Activated T-cell treated with anti-CD3 and anti-CD28 coated beads, Interleukin-2, amount 50 U/mL, for 4 hours (primary cell): ENCODE results near the gene SCFD2. TPM values are rescaled to one million over a fixed set of nuclear protein-coding genes. Genes with fewer than 3 reads are reported as not detected.
"Not testable (repeated sequence)": the region's sequence is repeated elsewhere in the genome, so short reads cannot be mapped to it uniquely, and the experiment has no call there.

Experiments
- ATAC-seq, 2 donors: fragments of 200-7000 bp; cut with Tn5 transposase; one replicate each; pipeline ENCODE4 v1.10.0; 2021
- DNase-seq: peaks from one replicate; pipeline ENCODE4 v3.0.0-alpha.2; 2020
- H3K27me3 Mint-ChIP-seq: one replicate; pipeline ENCODE4 v1.8.0; 2021; ENCODE audit warnings: low read depth, mixed read lengths
- H3K36me3 Mint-ChIP-seq: one replicate; pipeline ENCODE4 v1.8.0; 2022; ENCODE audit warnings: mixed read lengths; ENCODE audit not compliant: insufficient read depth
- H3K4me1 Mint-ChIP-seq: one replicate; pipeline ENCODE4 v1.8.0; 2021; ENCODE audit warnings: low read depth, mixed read lengths
- H3K4me3 Mint-ChIP-seq: one replicate; pipeline ENCODE4 v1.8.0; 2021; ENCODE audit warnings: mild to moderate bottlenecking, moderate library complexity, mixed read lengths
- H3K9me3 Mint-ChIP-seq: one replicate; pipeline ENCODE4 v1.8.0; 2021; ENCODE audit warnings: mixed read lengths
- total RNA-seq, 3 donors: library from RNA; stranded (reverse); gene quantifications; one replicate each; pipeline ENCODE4 v1.2.1, GENCODE V29; 2021

Gene SCFD2
- total RNA-seq, 3 donors from 2014 or later: 45.0 to 48.9 (median 46.9) TPM

DNA sequence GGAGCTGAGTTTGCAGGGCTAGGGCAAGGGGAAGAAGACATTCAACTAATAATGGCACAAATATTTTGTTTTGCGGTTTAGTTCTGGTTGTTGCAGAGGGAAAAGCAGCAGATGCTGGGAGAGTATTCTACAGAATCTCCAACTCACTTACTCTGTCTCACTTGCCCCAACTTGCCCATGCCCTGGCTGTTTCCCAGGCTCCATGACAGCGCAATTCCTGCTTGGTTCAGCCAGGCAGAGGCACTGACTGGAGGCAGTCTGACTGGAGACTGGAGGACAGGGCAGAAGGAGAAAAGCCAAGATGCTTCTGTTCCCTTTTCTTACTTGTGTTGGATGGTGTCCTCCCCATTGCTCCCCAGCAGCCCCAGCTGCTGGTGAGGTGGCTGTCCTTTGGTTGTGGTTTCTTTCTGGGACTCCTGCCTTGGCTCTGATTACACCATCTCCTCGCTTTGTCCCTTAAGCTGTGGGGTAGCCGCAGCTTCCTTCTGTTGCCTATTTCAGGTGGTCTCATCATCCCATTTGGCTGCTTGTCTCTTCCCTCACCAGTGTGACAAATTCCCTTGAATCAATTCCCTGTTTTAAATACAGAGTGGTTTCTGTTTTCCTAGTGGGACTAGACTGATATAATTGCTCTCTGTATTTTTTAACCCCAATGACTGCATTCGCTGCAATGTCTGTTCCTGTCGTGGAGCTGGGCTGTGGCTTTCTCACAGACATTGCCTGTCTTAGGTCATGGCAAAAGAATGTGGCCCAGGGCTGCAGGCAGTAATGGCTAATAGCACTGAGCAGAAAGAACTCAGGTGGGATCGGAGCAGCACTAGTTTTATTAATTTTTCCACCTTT is 527.9 kb downstream of the SCFD2 start:
- Mint-ChIP-seq H3K36me3 (no peaks in the 10 kb centered on the region), H3K9me3 (no peaks in the 10 kb centered on the region), H3K4me1 (no peaks in the 10 kb centered on the region), H3K4me3 (no peak overlapping the region), H3K27me3 (peaks cover 4% of the 10 kb centered on the region)
- DNase-seq (no peak), ATAC-seq (no peak)

DNA sequence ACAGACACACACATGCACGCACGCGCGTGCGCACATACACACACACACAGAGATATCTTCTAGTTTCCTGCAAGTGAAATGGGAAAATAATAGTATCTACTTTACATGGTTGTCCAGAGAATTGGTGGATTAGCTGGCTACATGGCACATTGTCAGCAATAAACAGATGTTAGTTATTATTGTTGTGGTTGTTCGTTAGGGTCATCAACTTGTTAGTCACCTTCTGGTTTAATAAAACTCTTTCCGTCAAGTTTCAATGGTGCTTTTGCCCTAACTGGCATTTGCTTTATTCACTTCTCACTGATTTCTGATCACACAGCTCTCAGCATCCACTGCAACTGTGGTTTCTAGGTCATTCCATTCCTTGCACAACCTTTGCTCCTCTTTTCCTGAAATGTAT is 529.2 kb downstream of the SCFD2 start:
- Mint-ChIP-seq H3K9me3 (no peaks in the 10 kb centered on the region), H3K27me3 (peaks cover 4% of the 10 kb centered on the region), H3K36me3 (no peaks in the 10 kb centered on the region), H3K4me1 (no peaks in the 10 kb centered on the region), H3K4me3 (no peak overlapping the region)
- DNase-seq (no peak), ATAC-seq (no peak)

DNA sequence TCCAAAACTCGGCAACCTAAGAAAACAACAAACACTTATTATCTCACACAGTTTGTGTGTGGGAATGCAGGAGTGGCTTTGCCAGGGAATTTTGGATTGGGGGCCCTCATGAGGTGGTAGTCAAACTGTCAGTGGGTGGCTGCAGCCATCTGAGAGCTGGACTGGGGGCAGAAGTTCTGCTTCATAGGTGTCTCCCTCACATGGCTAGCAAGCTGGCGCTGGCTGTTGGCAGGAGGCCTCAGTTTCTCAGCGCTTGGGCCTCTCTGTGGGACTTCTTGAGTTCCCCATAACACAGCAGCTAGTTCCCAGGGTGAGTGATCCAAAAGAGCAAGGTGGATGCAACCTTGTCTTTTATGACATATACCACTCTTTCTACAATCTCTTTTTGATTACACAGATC is 529.7 kb downstream of the SCFD2 start:
- H3K9me3 Mint-ChIP-seq: no peaks in the 10 kb centered on the region
- no peaks in the 10 kb centered on the region for H3K4me1 Mint-ChIP-seq
- DNase-seq (no peak), ATAC-seq (no peak)
- H3K36me3 Mint-ChIP-seq: no peaks in the 10 kb centered on the region
- H3K27me3 Mint-ChIP-seq: peaks cover 4% of the 10 kb centered on the region
- H3K4me3 Mint-ChIP-seq: no peak overlapping the region

DNA sequence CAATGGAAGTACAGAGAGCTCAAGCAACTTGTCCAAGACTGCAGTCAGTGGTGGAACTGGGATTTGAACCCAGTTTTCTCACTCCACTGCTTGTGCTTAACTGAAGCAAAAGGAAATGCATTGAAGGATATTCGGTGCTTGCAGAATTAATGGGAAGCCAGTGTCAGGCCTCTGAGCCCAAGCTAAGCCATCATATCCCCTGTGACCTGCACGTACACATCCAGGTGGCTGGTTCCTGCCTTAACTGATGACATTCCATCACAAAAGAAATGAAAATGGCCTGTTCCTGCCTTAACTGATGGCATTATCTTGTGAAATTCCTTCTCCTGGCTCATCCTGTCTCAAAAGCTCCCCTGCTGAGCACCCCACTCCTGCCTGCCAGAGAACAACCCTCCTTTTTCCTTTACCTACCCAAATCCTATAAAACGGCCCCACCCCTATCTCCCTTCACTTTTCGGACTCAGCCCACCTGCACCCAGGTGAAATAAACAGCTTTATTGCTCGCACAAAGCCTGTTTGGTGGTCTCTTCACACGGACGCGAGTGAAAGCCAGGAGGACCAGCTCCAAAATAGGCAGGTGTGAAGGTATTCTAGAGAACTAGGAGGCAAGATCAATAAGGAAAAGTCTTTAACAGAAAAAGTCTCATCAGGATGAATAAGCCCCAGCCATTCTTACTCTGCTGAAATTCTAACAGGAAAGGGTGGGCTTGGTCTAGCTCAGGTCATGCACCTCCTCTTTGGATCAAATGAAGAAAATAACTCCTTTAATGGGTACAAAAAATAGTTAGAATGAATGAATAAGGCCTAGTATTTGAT is 531.0 kb downstream of the SCFD2 start:
- not testable (repeated sequence) for H3K4me1 Mint-ChIP-seq, H3K27me3 Mint-ChIP-seq

DNA sequence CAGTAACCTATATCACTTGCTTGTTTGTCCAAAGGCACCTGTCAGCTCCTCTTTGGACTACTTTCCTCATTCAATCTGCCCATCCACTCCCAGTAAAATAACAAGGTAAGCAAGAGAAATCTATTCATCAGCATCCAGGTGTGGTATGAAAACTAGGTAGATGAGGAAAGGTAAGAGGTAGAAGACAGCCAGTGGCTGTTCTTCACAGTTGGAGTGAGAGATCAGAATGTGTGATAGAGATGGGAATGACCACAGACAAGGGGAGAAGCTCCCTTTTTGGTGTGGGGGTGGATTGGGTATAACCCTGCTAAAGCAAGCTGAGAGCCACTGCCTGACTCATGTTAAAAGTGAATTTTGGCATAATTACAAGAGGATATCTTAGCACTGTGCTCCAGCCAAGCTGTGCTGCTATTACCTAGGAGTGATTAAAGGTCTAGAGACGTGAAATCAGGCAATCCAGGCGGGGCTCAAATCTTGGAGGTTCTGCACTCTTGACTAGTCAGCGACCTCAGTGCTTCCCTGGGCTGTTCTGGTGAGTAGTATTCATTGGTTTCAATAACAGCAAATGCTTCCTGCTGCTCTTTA is 531.8 kb downstream of the SCFD2 start:
- Mint-ChIP-seq H3K4me3 (no peak overlapping the region), H3K9me3 (no peaks in the 10 kb centered on the region), H3K36me3 (no peaks in the 10 kb centered on the region), H3K4me1 (no peaks in the 10 kb centered on the region), H3K27me3 (peaks cover 4% of the 10 kb centered on the region)
- ATAC-seq: no peak
- no peak for DNase-seq

More for the DNA sequence above, 531.0 kb downstream of the SCFD2 start:
- not testable (repeated sequence) for ATAC-seq, H3K4me3 Mint-ChIP-seq, H3K9me3 Mint-ChIP-seq, DNase-seq, H3K36me3 Mint-ChIP-seq

DNA sequence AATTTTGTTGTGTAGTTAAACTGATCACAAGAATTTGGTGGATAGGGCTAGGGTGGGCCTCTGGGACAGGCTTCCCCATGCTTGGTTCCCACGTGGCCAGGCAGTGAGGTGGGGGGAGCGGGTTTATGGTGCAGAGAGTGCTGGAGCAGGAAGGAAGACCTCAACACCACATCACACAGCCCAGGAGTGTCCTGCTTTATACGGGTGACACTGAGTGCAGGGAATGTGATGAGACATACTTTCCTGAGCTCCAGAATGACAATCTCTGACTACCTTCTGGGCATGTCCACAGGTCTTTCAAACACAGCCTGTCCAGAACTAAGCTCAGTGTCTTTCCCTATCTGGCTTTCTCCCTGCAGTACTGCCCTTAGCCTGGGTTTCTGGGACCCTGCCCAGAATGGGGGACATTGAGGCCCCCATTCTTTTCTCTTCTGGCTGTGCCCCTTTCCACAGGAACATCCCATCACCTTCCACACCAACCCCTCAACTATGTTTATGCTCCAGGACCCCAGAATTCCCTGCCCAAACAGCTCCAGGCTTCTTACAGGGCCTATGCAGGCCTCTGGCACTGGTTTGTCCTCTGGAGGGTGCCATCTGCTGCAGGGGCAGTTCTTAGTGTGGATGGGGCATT is 540.3 kb downstream of the SCFD2 start:
- Mint-ChIP-seq H3K4me1 (peaks cover 20% of the 10 kb centered on the region), H3K27me3 (no peaks in the 10 kb centered on the region), H3K36me3 (no peaks in the 10 kb centered on the region), H3K9me3 (no peaks in the 10 kb centered on the region), H3K4me3 (no peak overlapping the region)
- ATAC-seq: no peak
- no peak for DNase-seq

DNA sequence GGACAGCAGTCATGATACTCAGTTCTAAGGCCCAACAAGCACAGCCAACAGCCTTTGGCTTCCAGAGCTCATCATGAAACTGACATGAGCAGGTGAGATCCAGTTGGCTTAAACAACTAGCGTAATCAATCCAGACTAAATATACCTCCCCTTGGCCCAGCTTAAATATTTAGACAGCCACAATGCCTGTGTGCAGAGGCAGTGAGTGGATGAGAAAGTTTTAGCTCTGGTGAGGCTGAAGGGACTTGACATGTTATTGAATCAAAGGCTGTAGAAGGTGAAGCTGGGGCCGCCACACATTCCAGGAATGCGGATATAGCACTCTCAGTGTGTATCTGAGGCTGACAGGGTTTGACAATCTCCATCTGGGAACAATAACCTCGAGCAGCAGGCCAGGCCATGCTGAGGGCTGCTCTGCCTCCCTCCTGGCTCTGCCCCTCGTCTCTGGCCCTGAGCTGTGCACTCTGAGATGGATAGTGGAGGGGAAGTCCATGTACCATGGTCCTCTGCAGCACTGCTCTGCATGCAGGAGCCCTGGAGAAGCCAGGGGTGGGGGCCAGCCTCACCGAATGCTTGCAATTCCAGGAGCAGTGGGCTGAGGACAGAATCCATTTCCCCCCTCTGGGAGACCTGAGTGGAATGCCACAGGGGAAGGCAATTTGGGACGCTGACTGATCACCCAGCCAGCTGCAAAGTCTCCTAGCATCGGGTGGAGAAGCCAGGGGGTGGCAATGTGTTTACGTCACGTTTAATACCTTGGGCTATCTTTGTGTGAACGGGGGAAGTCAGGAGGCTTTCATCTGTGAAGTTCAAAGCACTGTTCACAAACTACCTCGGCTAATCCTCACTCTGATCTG is 541.0 kb downstream of the SCFD2 start:
- Mint-ChIP-seq H3K4me1 (peaks cover 20% of the 10 kb centered on the region), H3K36me3 (no peaks in the 10 kb centered on the region), H3K27me3 (no peaks in the 10 kb centered on the region), H3K9me3 (no peaks in the 10 kb centered on the region), H3K4me3 (no peak overlapping the region)
- DNase-seq: no peak
- no peak for ATAC-seq

DNA sequence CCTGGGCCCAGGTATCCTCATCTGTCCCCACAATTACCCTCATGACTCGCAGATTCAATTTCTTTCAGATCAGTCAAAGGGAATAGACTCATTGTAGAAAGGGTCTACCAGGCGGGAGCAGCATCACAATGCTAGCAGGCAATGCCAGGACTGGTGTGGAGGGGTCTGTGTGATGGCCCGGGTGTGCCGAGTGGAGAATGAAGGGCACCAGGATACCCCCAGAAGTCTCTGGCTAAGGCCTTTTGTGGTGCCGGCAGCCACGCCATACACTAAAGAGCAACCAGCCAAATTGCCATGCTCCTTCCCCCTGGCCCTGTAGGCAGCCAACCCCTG is 541.6 kb downstream of the SCFD2 start:
- Mint-ChIP-seq H3K27me3 (no peaks in the 10 kb centered on the region), H3K36me3 (no peaks in the 10 kb centered on the region), H3K9me3 (no peaks in the 10 kb centered on the region), H3K4me3 (no peak overlapping the region), H3K4me1 (peaks cover 20% of the 10 kb centered on the region)
- no peak for ATAC-seq
- no peak for DNase-seq

DNA sequence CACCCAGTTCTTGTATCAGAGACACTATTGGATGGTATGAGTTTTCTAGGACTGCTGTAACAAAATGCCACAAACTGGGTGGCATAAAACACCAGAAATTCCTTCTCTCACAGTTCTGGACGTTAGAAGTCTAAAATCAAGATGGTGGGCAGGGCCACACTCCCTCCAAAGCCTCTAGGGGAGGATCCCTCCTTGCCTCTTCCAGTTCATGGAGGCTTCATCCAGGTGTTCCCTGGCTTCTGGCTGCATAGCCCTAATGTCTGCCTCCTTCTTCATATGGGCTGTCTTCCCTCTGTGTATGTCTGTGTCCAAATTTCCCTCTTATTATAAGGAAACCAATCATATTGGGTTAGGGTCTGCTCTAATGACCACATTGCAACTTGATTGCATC is 542.2 kb downstream of the SCFD2 start:
- Mint-ChIP-seq H3K4me3 (no peak overlapping the region), H3K27me3 (no peaks in the 10 kb centered on the region), H3K4me1 (peaks cover 20% of the 10 kb centered on the region), H3K9me3 (no peaks in the 10 kb centered on the region), H3K36me3 (no peaks in the 10 kb centered on the region)
- ATAC-seq: no peak
- DNase-seq: no peak

Other genes starting within 250 kb of the SCFD2 start
- gene FIP1L1, start 11.6 kb upstream of the SCFD2 start, total RNA-seq: 10 to 100 TPM; 74.8 to 84.5 (median 80.0) TPM
- gene LNX1, start 225.4 kb upstream of the SCFD2 start, total RNA-seq: under 1 TPM in 1 of 3 donors, not detected in 2; 0.05 TPM